Neural progenitor cell (in vitro differentiated cells): ENCODE results near the gene SMOC2. TPM values are rescaled to one million over a fixed set of nuclear protein-coding genes. Genes with fewer than 3 reads are reported as not detected.
A peak's percentile ranks its signal among the peaks of the same experiment; 100 is the strongest.

ENCODE experiments used
- DNase-seq: peaks from one replicate; pipeline ENCODE4 v3.0.0-alpha.2; 2016; ENCODE audit warnings: low spot score
- H2AFZ ChIP-seq: fragments of 200-600 bp; sonication (generic); replicated peaks from 2 replicates; pipeline ENCODE4 v1.6.1; 2016; ENCODE audit warnings: antibody characterized with exemption
- H3F3A ChIP-seq: fragments of 200-600 bp; sonication (generic); 2 replicates; pipeline ENCODE4 v1.6.1; 2016; ENCODE audit warnings: antibody characterized with exemption, low read depth
- H3K27ac ChIP-seq: fragments of 200-600 bp; sonication (generic); 2 replicates; pipeline ENCODE4 v1.5.1; 2016; ENCODE audit warnings: mild to moderate bottlenecking
- H3K27me3 ChIP-seq: fragments of 200-600 bp; sonication (generic); 2 replicates; pipeline ENCODE4 v1.6.1; 2016; ENCODE audit warnings: mild to moderate bottlenecking, moderate library complexity
- H3K36me3 ChIP-seq: fragments of 200-600 bp; sonication (generic); 2 replicates; pipeline ENCODE4 v1.5.1; 2016
- H3K4me1 ChIP-seq: fragments of 200-600 bp; sonication (generic); 2 replicates; pipeline ENCODE4 v1.6.1; 2016; ENCODE audit warnings: mixed run types
- H3K4me2 ChIP-seq: fragments of 200-600 bp; sonication (generic); 2 replicates; pipeline ENCODE4 v1.6.1; 2016
- H3K4me3 ChIP-seq: fragments of 200-600 bp; sonication (generic); 2 replicates; pipeline ENCODE4 v1.5.1; 2016
- H3K79me2 ChIP-seq: fragments of 200-600 bp; sonication (generic); 2 replicates; pipeline ENCODE4 v1.6.1; 2016; ENCODE audit warnings: low read depth
- H3K9ac ChIP-seq: fragments of 200-600 bp; sonication (generic); 2 replicates; pipeline ENCODE4 v1.6.1; 2016
- H3K9me3 ChIP-seq: fragments of 200-600 bp; sonication (generic); 2 replicates; pipeline ENCODE4 v1.5.1; 2016; ENCODE audit warnings: low read depth
- H4K20me1 ChIP-seq: fragments of 200-600 bp; sonication (generic); 2 replicates; pipeline ENCODE4 v1.6.1; 2016; ENCODE audit warnings: low read depth
- H3K27ac Mint-ChIP-seq: 3 replicates; pipeline ENCODE4 v1.8.0; 2021; ENCODE audit warnings: mixed read lengths
- H3K27me3 Mint-ChIP-seq: 2 replicates; pipeline ENCODE4 v1.8.0; 2022; ENCODE audit warnings: low read depth, mild to moderate bottlenecking, inconsistent platforms, moderate library complexity, mixed read lengths; ENCODE audit not compliant: insufficient read depth
- H3K36me3 Mint-ChIP-seq: 3 replicates; pipeline ENCODE4 v1.8.0; 2021; ENCODE audit warnings: mixed read lengths
- H3K4me1 Mint-ChIP-seq: 3 replicates; pipeline ENCODE4 v1.8.0; 2021; ENCODE audit warnings: mixed read lengths
- H3K4me3 Mint-ChIP-seq: 3 replicates; pipeline ENCODE4 v1.8.0; 2021; ENCODE audit warnings: mild to moderate bottlenecking, moderate library complexity, mixed read lengths
- H3K9me3 Mint-ChIP-seq: 3 replicates; pipeline ENCODE4 v1.8.0; 2020; ENCODE audit warnings: mixed read lengths
- EZH2 ChIP-seq: fragments of 200-600 bp; sonication (generic); IDR thresholded peaks from 2 replicates; pipeline ENCODE4 v1.6.1; 2017; ENCODE audit warnings: antibody characterized with exemption, mild to moderate bottlenecking, moderate library complexity
- EZH2phosphoT487 ChIP-seq: fragments of 200-600 bp; sonication (generic); IDR thresholded peaks from 2 replicates; pipeline ENCODE4 v1.6.1; 2017; ENCODE audit warnings: antibody characterized with exemption
- total RNA-seq: library from RNA; depleted of rRNA; stranded (reverse); fragments of >200 nt; gene quantifications from 2 replicates; pipeline ENCODE4 v1.2.3, GENCODE V29; 2015; ENCODE audit warnings: low replicate concordance
- TF ChIP-seq, protein P1 (sequence below): fragments of 200-600 bp; sonication (generic); IDR thresholded peaks from 2 replicates; pipeline ENCODE4 v1.5.1; 2017; ENCODE audit warnings: antibody characterized with exemption, mild to moderate bottlenecking

SMOC2 gene
- total RNA-seq, 1 donor from 2014 or later = 0.75 TPM

- H3F3A ChIP-seq = no peaks in the 10 kb centered on the region
- H3K27ac ChIP-seq = no peak overlapping the region
- H3K9me3 Mint-ChIP-seq = no peaks in the 10 kb centered on the region
- no peaks in the 10 kb centered on the region for H3K4me1 ChIP-seq
- no peak overlapping the region for H3K4me3 Mint-ChIP-seq
- no peaks in the 10 kb centered on the region for H4K20me1 ChIP-seq
- H3K27me3 Mint-ChIP-seq = peaks cover 12% of the 10 kb centered on the region
- H3K4me2 ChIP-seq = no peak overlapping the region
- H3K4me1 Mint-ChIP-seq = peaks cover 26% of the 10 kb centered on the region
- H2AFZ ChIP-seq = no peak overlapping the region
- H3K36me3 ChIP-seq = no peaks in the 10 kb centered on the region
- no peaks in the 10 kb centered on the region for H3K36me3 Mint-ChIP-seq
- H3K27ac Mint-ChIP-seq = peak overlapping the region; percentile 68
- H3K79me2 ChIP-seq = no peaks in the 10 kb centered on the region
- TF ChIP-seq, protein P1, sequence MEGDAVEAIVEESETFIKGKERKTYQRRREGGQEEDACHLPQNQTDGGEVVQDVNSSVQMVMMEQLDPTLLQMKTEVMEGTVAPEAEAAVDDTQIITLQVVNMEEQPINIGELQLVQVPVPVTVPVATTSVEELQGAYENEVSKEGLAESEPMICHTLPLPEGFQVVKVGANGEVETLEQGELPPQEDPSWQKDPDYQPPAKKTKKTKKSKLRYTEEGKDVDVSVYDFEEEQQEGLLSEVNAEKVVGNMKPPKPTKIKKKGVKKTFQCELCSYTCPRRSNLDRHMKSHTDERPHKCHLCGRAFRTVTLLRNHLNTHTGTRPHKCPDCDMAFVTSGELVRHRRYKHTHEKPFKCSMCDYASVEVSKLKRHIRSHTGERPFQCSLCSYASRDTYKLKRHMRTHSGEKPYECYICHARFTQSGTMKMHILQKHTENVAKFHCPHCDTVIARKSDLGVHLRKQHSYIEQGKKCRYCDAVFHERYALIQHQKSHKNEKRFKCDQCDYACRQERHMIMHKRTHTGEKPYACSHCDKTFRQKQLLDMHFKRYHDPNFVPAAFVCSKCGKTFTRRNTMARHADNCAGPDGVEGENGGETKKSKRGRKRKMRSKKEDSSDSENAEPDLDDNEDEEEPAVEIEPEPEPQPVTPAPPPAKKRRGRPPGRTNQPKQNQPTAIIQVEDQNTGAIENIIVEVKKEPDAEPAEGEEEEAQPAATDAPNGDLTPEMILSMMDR = no peak
- TF ChIP-seq EZH2 (no peak), EZH2phosphoT487 (no peak)
- no peaks in the 10 kb centered on the region for H3K9me3 ChIP-seq
- DNase-seq = no peak
- H3K9ac ChIP-seq = no peak overlapping the region
- H3K27me3 ChIP-seq = no peaks in the 10 kb centered on the region
- H3K4me3 ChIP-seq = no peak overlapping the region
Observed at GRCh38 chr6:168418711-168419121, 22.3 kb upstream of the SMOC2 start.

DNA sequence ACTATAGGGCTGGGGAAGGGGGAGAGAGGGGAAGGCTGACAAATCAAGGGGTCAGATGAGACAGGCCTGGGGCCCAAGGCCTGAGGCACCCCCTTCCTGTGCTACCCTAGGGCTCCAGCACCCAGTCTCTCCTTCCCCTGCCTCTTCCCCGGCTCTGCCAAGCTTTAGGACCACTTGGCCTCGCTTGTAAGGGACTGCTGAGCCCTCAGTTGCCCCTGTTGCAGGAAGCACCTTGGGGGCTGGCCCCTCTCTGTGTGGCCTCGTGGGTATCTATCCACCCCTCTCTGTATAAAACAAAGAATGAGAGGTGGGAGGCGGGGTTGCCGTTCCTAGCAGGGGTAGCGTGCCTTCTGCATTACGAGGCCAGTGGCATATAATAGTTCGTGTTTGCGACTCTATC is 21.4 kb upstream of the SMOC2 start:
- H3K4me1 ChIP-seq = no peaks in the 10 kb centered on the region
- H3F3A ChIP-seq = no peaks in the 10 kb centered on the region
- TF ChIP-seq, protein P1 = no peak
- TF ChIP-seq EZH2phosphoT487 (no peak), EZH2 (no peak)
- H3K4me3 ChIP-seq = no peak overlapping the region
- peak overlapping the region; percentile 65 for H3K27ac Mint-ChIP-seq
- no peak overlapping the region for H2AFZ ChIP-seq
- H3K36me3 Mint-ChIP-seq = no peaks in the 10 kb centered on the region
- H3K4me3 Mint-ChIP-seq = no peak overlapping the region
- no peak overlapping the region for H3K27ac ChIP-seq
- H3K79me2 ChIP-seq = no peaks in the 10 kb centered on the region
- DNase-seq = no peak
- no peaks in the 10 kb centered on the region for H3K9me3 Mint-ChIP-seq
- no peaks in the 10 kb centered on the region for H3K36me3 ChIP-seq
- H3K27me3 Mint-ChIP-seq = peaks cover 12% of the 10 kb centered on the region
- H3K9ac ChIP-seq = no peak overlapping the region
- H3K9me3 ChIP-seq = no peaks in the 10 kb centered on the region
- H3K4me2 ChIP-seq = no peak overlapping the region
- H3K4me1 Mint-ChIP-seq = peaks cover 23% of the 10 kb centered on the region
- no peaks in the 10 kb centered on the region for H4K20me1 ChIP-seq
- H3K27me3 ChIP-seq = no peaks in the 10 kb centered on the region

- Mint-ChIP-seq H3K4me3 (no peak overlapping the region), H3K27ac (peak overlapping the region; percentile 65), H3K9me3 (no peaks in the 10 kb centered on the region), H3K27me3 (peaks cover 12% of the 10 kb centered on the region), H3K36me3 (no peaks in the 10 kb centered on the region), H3K4me1 (peaks cover 18% of the 10 kb centered on the region)
- no peaks in the 10 kb centered on the region for H3F3A ChIP-seq
- no peak overlapping the region for H2AFZ ChIP-seq
- no peak overlapping the region for H3K27ac ChIP-seq
- no peak overlapping the region for H3K9ac ChIP-seq
- no peaks in the 10 kb centered on the region for H3K27me3 ChIP-seq
- H4K20me1 ChIP-seq = no peaks in the 10 kb centered on the region
- no peaks in the 10 kb centered on the region for H3K79me2 ChIP-seq
- no peak for DNase-seq
- H3K36me3 ChIP-seq = no peaks in the 10 kb centered on the region
- no peaks in the 10 kb centered on the region for H3K9me3 ChIP-seq
- no peaks in the 10 kb centered on the region for H3K4me1 ChIP-seq
- TF ChIP-seq, protein P1 = no peak
- no peak for TF ChIP-seq EZH2phosphoT487
- no peak for TF ChIP-seq EZH2
- H3K4me2 ChIP-seq = no peak overlapping the region
- H3K4me3 ChIP-seq = no peak overlapping the region
Observed at GRCh38 chr6:168420084-168420483, 20.9 kb upstream of the SMOC2 start.
